A204.1 (cell line): ENCODE data around the gene SLC27A2.

Experiments used
- FAIRE-seq: peaks from 2 replicates; lab custom pipeline; 2012; peaks lifted over from hg19 to GRCh38; lab: Jason Lieb, UNC

Gene SLC27A2

GRCh38 chr15:50190723-50191122 is 8.7 kb downstream of the SLC27A2 start:
- FAIRE-seq, result no peak

- FAIRE-seq, result no peak
Measured at GRCh38 chr15:50192164-50192563, 10.2 kb downstream of the SLC27A2 start.

- FAIRE-seq, result no peak
Measured at GRCh38 chr15:50192926-50193620, 11.1 kb downstream of the SLC27A2 start.

- no peak for FAIRE-seq
Measured at GRCh38 chr15:50202003-50202402, 20.0 kb downstream of the SLC27A2 start.

GRCh38 chr15:50206020-50206419 is 24.0 kb downstream of the SLC27A2 start:
- no peak for FAIRE-seq

GRCh38 chr15:50209809-50210208 is 27.8 kb downstream of the SLC27A2 start:
- FAIRE-seq, result no peak

GRCh38 chr15:50210462-50211157 is 28.6 kb downstream of the SLC27A2 start:
- no peak for FAIRE-seq

GRCh38 chr15:50218291-50218690 is 36.3 kb downstream of the SLC27A2 start:
- FAIRE-seq, result no peak

- no peak for FAIRE-seq
Measured at GRCh38 chr15:50218691-50219090, 36.7 kb downstream of the SLC27A2 start.

GRCh38 chr15:50219820-50220219 is 37.8 kb downstream of the SLC27A2 start:
- FAIRE-seq, result no peak

- FAIRE-seq, result no peak
Measured at GRCh38 chr15:50222181-50222580, 40.2 kb downstream of the SLC27A2 start.

- no peak for FAIRE-seq
Measured at GRCh38 chr15:50224606-50225005, 42.6 kb downstream of the SLC27A2 start.

GRCh38 chr15:50225057-50225456 is 43.1 kb downstream of the SLC27A2 start:
- FAIRE-seq, result no peak

- FAIRE-seq, result no peak
Measured at GRCh38 chr15:50225938-50226337, 43.9 kb downstream of the SLC27A2 start.

- no peak for FAIRE-seq
Measured at GRCh38 chr15:50227076-50227475, 45.1 kb downstream of the SLC27A2 start.

- no peak for FAIRE-seq
Measured at GRCh38 chr15:50228866-50229265, 46.9 kb downstream of the SLC27A2 start.

GRCh38 chr15:50229336-50229735 is 47.3 kb downstream of the SLC27A2 start:
- no peak for FAIRE-seq

- FAIRE-seq, result no peak
Measured at GRCh38 chr15:50231761-50232160, 49.8 kb downstream of the SLC27A2 start.

- FAIRE-seq, result no peak
Measured at GRCh38 chr15:50232791-50233190, 50.8 kb downstream of the SLC27A2 start.

- FAIRE-seq, result no peak
Measured at GRCh38 chr15:50233192-50233736, 51.3 kb downstream of the SLC27A2 start.

GRCh38 chr15:50234764-50235163 is 52.8 kb downstream of the SLC27A2 start:
- FAIRE-seq, result no peak

GRCh38 chr15:50235794-50236193 is 53.8 kb downstream of the SLC27A2 start:
- FAIRE-seq, result no peak

- no peak for FAIRE-seq
Measured at GRCh38 chr15:50236433-50236832, 54.4 kb downstream of the SLC27A2 start.

GRCh38 chr15:50238255-50238654 is 56.3 kb downstream of the SLC27A2 start:
- no peak for FAIRE-seq
